Neural progenitor cell (in vitro differentiated cells): ENCODE measurements around the gene CHD6. TPM values are rescaled to one million over a fixed set of nuclear protein-coding genes. Genes with fewer than 3 reads are reported as not detected.

Source experiments
- DNase-seq: peaks from one replicate; pipeline ENCODE4 v3.0.0-alpha.2; 2016; ENCODE audit warnings: low spot score
- H2AFZ ChIP-seq: fragments of 200-600 bp; sonication (generic); replicated peaks from 2 replicates; pipeline ENCODE4 v1.6.1; 2016; ENCODE audit warnings: antibody characterized with exemption
- H3F3A ChIP-seq: fragments of 200-600 bp; sonication (generic); 2 replicates; pipeline ENCODE4 v1.6.1; 2016; ENCODE audit warnings: antibody characterized with exemption, low read depth
- H3K27ac ChIP-seq: fragments of 200-600 bp; sonication (generic); 2 replicates; pipeline ENCODE4 v1.5.1; 2016; ENCODE audit warnings: mild to moderate bottlenecking
- H3K27me3 ChIP-seq: fragments of 200-600 bp; sonication (generic); 2 replicates; pipeline ENCODE4 v1.6.1; 2016; ENCODE audit warnings: mild to moderate bottlenecking, moderate library complexity
- H3K36me3 ChIP-seq: fragments of 200-600 bp; sonication (generic); 2 replicates; pipeline ENCODE4 v1.5.1; 2016
- H3K4me1 ChIP-seq: fragments of 200-600 bp; sonication (generic); 2 replicates; pipeline ENCODE4 v1.6.1; 2016; ENCODE audit warnings: mixed run types
- H3K4me2 ChIP-seq: fragments of 200-600 bp; sonication (generic); 2 replicates; pipeline ENCODE4 v1.6.1; 2016
- H3K4me3 ChIP-seq: fragments of 200-600 bp; sonication (generic); 2 replicates; pipeline ENCODE4 v1.5.1; 2016
- H3K79me2 ChIP-seq: fragments of 200-600 bp; sonication (generic); 2 replicates; pipeline ENCODE4 v1.6.1; 2016; ENCODE audit warnings: low read depth
- H3K9ac ChIP-seq: fragments of 200-600 bp; sonication (generic); 2 replicates; pipeline ENCODE4 v1.6.1; 2016
- H3K9me3 ChIP-seq: fragments of 200-600 bp; sonication (generic); 2 replicates; pipeline ENCODE4 v1.5.1; 2016; ENCODE audit warnings: low read depth
- H4K20me1 ChIP-seq: fragments of 200-600 bp; sonication (generic); 2 replicates; pipeline ENCODE4 v1.6.1; 2016; ENCODE audit warnings: low read depth
- H3K27ac Mint-ChIP-seq: 3 replicates; pipeline ENCODE4 v1.8.0; 2021; ENCODE audit warnings: mixed read lengths
- H3K27me3 Mint-ChIP-seq: 2 replicates; pipeline ENCODE4 v1.8.0; 2022; ENCODE audit warnings: low read depth, mild to moderate bottlenecking, inconsistent platforms, moderate library complexity, mixed read lengths; ENCODE audit not compliant: insufficient read depth
- H3K36me3 Mint-ChIP-seq: 3 replicates; pipeline ENCODE4 v1.8.0; 2021; ENCODE audit warnings: mixed read lengths
- H3K4me1 Mint-ChIP-seq: 3 replicates; pipeline ENCODE4 v1.8.0; 2021; ENCODE audit warnings: mixed read lengths
- H3K4me3 Mint-ChIP-seq: 3 replicates; pipeline ENCODE4 v1.8.0; 2021; ENCODE audit warnings: mild to moderate bottlenecking, moderate library complexity, mixed read lengths
- H3K9me3 Mint-ChIP-seq: 3 replicates; pipeline ENCODE4 v1.8.0; 2020; ENCODE audit warnings: mixed read lengths
- EZH2 ChIP-seq: fragments of 200-600 bp; sonication (generic); IDR thresholded peaks from 2 replicates; pipeline ENCODE4 v1.6.1; 2017; ENCODE audit warnings: antibody characterized with exemption, mild to moderate bottlenecking, moderate library complexity
- EZH2phosphoT487 ChIP-seq: fragments of 200-600 bp; sonication (generic); IDR thresholded peaks from 2 replicates; pipeline ENCODE4 v1.6.1; 2017; ENCODE audit warnings: antibody characterized with exemption
- total RNA-seq: library from RNA; depleted of rRNA; stranded (reverse); fragments of >200 nt; gene quantifications from 2 replicates; pipeline ENCODE4 v1.2.3, GENCODE V29; 2015; ENCODE audit warnings: low replicate concordance
- TF ChIP-seq, protein P1 (sequence below): fragments of 200-600 bp; sonication (generic); IDR thresholded peaks from 2 replicates; pipeline ENCODE4 v1.5.1; 2017; ENCODE audit warnings: antibody characterized with exemption, mild to moderate bottlenecking

CHD6 gene
- total RNA-seq, 1 donor from 2014 or later = 76.1 TPM

DNA sequence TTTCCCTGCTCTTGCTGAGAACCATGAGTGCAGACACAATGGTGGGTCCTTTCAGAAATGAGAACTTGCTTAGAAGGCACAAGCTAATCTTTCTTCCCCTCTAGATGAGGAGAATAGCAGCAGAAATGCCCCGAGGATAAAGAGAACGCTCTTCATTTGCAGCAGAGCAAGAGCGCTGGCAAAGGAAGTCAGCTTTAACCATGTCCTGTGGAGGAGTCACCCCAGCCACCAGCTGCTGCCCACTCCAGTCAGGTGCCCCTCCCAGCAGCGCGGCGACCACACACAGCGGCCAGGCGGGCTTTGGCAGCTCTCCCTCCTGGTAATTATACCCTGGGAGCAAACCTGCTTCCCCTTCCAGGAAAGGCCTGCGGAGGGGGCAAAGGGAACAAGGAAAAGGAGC lies 209.2 kb downstream of the CHD6 start:
- Mint-ChIP-seq H3K27me3 (peaks cover 2% of the 10 kb centered on the region), H3K4me1 (peaks cover 9% of the 10 kb centered on the region), H3K4me3 (no peak overlapping the region), H3K27ac (no peak overlapping the region), H3K9me3 (no peaks in the 10 kb centered on the region), H3K36me3 (peaks cover 38% of the 10 kb centered on the region)
- Histone ChIP-seq H3K9me3 (no peaks in the 10 kb centered on the region), H3F3A (peaks cover 3% of the 10 kb centered on the region), H3K4me2 (no peak overlapping the region), H3K36me3 (peaks cover 5% of the 10 kb centered on the region), H3K4me3 (no peak overlapping the region), H2AFZ (no peak overlapping the region), H4K20me1 (no peaks in the 10 kb centered on the region), H3K79me2 (no peaks in the 10 kb centered on the region), H3K27ac (no peak overlapping the region), H3K9ac (no peak overlapping the region), H3K27me3 (no peaks in the 10 kb centered on the region), H3K4me1 (no peaks in the 10 kb centered on the region)
- DNase-seq = no peak
- no peak for TF ChIP-seq EZH2phosphoT487
- no peak for TF ChIP-seq EZH2
- TF ChIP-seq, protein P1, sequence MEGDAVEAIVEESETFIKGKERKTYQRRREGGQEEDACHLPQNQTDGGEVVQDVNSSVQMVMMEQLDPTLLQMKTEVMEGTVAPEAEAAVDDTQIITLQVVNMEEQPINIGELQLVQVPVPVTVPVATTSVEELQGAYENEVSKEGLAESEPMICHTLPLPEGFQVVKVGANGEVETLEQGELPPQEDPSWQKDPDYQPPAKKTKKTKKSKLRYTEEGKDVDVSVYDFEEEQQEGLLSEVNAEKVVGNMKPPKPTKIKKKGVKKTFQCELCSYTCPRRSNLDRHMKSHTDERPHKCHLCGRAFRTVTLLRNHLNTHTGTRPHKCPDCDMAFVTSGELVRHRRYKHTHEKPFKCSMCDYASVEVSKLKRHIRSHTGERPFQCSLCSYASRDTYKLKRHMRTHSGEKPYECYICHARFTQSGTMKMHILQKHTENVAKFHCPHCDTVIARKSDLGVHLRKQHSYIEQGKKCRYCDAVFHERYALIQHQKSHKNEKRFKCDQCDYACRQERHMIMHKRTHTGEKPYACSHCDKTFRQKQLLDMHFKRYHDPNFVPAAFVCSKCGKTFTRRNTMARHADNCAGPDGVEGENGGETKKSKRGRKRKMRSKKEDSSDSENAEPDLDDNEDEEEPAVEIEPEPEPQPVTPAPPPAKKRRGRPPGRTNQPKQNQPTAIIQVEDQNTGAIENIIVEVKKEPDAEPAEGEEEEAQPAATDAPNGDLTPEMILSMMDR = no peak

DNA sequence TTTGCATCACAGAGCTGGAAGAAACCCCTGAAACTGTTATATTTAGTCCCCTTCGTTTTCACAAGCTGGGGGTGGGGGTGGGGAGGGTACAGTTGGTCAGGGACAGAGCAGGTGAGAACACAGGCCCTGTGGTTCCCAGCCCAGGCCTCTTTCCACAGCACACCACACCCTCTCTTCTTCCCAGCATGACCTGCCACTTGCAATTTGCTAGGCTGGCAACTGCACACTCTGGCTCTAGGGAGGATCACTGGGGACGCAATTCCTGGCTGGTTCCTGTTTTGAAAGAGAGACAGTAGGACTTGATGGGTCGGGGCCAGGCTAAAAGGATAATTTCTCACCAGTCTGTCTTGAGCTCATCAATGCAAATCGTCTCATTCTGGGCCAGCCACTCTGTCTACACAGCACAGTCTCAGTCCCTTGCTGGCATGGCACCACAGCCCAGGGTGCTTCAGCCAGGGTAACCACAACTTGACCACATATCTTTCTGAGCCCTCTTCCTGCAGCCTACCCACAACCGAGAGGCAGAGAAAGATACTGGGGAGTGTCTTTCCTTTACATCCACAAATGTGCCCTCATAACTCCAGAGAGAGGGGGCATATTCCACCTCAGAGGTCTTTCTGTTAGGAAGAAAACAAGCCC lies 209.9 kb downstream of the CHD6 start:
- Histone ChIP-seq H3K9me3 (no peaks in the 10 kb centered on the region), H4K20me1 (no peaks in the 10 kb centered on the region), H3K9ac (no peak overlapping the region), H3K79me2 (no peaks in the 10 kb centered on the region), H3K36me3 (peaks cover 5% of the 10 kb centered on the region), H3F3A (peaks cover 3% of the 10 kb centered on the region), H3K27me3 (no peaks in the 10 kb centered on the region), H3K4me1 (no peaks in the 10 kb centered on the region), H3K4me2 (no peak overlapping the region), H2AFZ (no peak overlapping the region), H3K27ac (no peak overlapping the region), H3K4me3 (no peak overlapping the region)
- no peaks in the 10 kb centered on the region for H3K9me3 Mint-ChIP-seq
- peaks cover 2% of the 10 kb centered on the region for H3K27me3 Mint-ChIP-seq
- TF ChIP-seq EZH2 (no peak), EZH2phosphoT487 (no peak)
- TF ChIP-seq, protein P1 = no peak
- peak overlapping the region; percentile 37 for H3K27ac Mint-ChIP-seq
- H3K4me1 Mint-ChIP-seq = peaks cover 9% of the 10 kb centered on the region
- no peak for DNase-seq
- H3K36me3 Mint-ChIP-seq = peaks cover 35% of the 10 kb centered on the region
- H3K4me3 Mint-ChIP-seq = no peak overlapping the region

DNA sequence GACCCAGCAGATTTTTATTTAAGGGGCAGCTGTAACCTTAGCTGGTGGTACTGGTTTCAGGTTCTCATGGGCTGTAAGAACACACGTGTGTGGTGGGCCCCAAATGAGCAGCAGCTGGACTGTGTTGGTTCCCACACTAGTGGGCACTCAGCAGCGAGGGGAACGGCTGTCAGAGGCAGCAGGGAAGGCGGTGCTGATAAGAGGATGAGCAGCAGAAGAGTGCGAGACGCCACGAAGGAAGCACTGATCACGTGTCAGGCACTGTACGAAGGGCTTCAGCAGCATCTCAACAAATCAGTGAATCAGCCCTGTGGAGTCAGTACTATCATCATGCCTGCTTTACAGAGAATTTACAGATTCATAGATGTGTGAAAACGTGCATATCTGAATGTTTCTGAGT lies 210.6 kb downstream of the CHD6 start:
- H3K27me3 Mint-ChIP-seq = peaks cover 2% of the 10 kb centered on the region
- Histone ChIP-seq H3K36me3 (peaks cover 5% of the 10 kb centered on the region), H3K9me3 (no peaks in the 10 kb centered on the region), H3K27me3 (no peaks in the 10 kb centered on the region), H2AFZ (no peak overlapping the region), H3K9ac (no peak overlapping the region), H3K4me1 (no peaks in the 10 kb centered on the region), H3K79me2 (no peaks in the 10 kb centered on the region), H4K20me1 (no peaks in the 10 kb centered on the region), H3K4me3 (no peak overlapping the region), H3K4me2 (no peak overlapping the region), H3F3A (peaks cover 3% of the 10 kb centered on the region), H3K27ac (no peak overlapping the region)
- no peak for DNase-seq
- H3K4me3 Mint-ChIP-seq = no peak overlapping the region
- TF ChIP-seq EZH2 = no peak
- TF ChIP-seq, protein P1 = no peak
- TF ChIP-seq EZH2phosphoT487 = no peak
- no peaks in the 10 kb centered on the region for H3K9me3 Mint-ChIP-seq
- H3K36me3 Mint-ChIP-seq = peaks cover 38% of the 10 kb centered on the region
- peaks cover 9% of the 10 kb centered on the region for H3K4me1 Mint-ChIP-seq
- H3K27ac Mint-ChIP-seq = no peak overlapping the region
